ENCODE data around the gene KCTD1. TPM values are rescaled to one million over a fixed set of nuclear protein-coding genes. Genes with fewer than 3 reads are reported as not detected.

The KCTD1 gene
- total and polyA plus RNA-seq, 2 donors (not counting 1 experiment from before 2014, with no cell fraction given) = 2.3 to 5.0 TPM

GRCh38 chr18:26409091-26409490 is 139.3 kb downstream of the KCTD1 start:
- H3K4me3 Mint-ChIP-seq = no peak overlapping the region
- Histone ChIP-seq H3K4me1 (ENCODE audit: control insufficient read depth in 2 of 2, insufficient read depth in 2 of 2, low read length in 2 of 2) (no peaks in the 10 kb centered on the region), H3K27me3 (replicated peaks in 1 of 4; ENCODE audit: control extremely low read depth in 1 of 4, control insufficient read depth in 3 of 4, insufficient read depth in 4 of 4, low read length in 3 of 4) (no peaks in the 10 kb centered on the region), H3K4me3 (ENCODE audit: control extremely low read depth in 1 of 5, extremely low read depth in 1 of 5, insufficient read depth in 1 of 5, low read depth in 2 of 5, low read length in 4 of 5) (no peak overlapping the region), H3K27ac (ENCODE audit: low read length in 2 of 2) (no peak overlapping the region), H3K9ac (ENCODE audit: low read length) (no peak overlapping the region), H4K20me1 (ENCODE audit: control insufficient read depth, insufficient read depth, low read length, poor library complexity, severe bottlenecking) (no peaks in the 10 kb centered on the region), H3K4me2 (replicated peaks; ENCODE audit: low read depth, low read length, poor library complexity, severe bottlenecking) (no peak overlapping the region), H3K36me3 (replicated peaks in 1 of 2; ENCODE audit: control extremely low read depth in 1 of 2, control insufficient read depth in 1 of 2, extremely low read depth in 1 of 2, insufficient read depth in 2 of 2, low read length in 1 of 2) (no peaks in the 10 kb centered on the region), H3K9me3 (ENCODE audit: control extremely low read depth in 1 of 3, control insufficient read depth in 2 of 3, insufficient read depth in 1 of 3, low read length in 2 of 3) (no peaks in the 10 kb centered on the region), H2AFZ (ENCODE audit: insufficient read depth, low read depth, low read length, poor library complexity, severe bottlenecking) (no peak overlapping the region), H3K79me2 (ENCODE audit: control insufficient read depth, insufficient read depth, low read length) (no peaks in the 10 kb centered on the region)
- ChIA-PET CTCF (interaction anchor here (1.1 kb wide), 1 partner anchor 25 kb away, joined by 3 read pairs; no protein-coding TSS in a partner anchor), POLR2A (no interaction called here)
- no peaks in the 10 kb centered on the region for H3K9me3 Mint-ChIP-seq (ENCODE audit: insufficient read depth)
- TF ChIP-seq, protein P1, sequence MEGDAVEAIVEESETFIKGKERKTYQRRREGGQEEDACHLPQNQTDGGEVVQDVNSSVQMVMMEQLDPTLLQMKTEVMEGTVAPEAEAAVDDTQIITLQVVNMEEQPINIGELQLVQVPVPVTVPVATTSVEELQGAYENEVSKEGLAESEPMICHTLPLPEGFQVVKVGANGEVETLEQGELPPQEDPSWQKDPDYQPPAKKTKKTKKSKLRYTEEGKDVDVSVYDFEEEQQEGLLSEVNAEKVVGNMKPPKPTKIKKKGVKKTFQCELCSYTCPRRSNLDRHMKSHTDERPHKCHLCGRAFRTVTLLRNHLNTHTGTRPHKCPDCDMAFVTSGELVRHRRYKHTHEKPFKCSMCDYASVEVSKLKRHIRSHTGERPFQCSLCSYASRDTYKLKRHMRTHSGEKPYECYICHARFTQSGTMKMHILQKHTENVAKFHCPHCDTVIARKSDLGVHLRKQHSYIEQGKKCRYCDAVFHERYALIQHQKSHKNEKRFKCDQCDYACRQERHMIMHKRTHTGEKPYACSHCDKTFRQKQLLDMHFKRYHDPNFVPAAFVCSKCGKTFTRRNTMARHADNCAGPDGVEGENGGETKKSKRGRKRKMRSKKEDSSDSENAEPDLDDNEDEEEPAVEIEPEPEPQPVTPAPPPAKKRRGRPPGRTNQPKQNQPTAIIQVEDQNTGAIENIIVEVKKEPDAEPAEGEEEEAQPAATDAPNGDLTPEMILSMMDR (IDR thresholded peaks at IDR 0.05) = no peak
- TF ChIP-seq EZH2 (IDR thresholded peaks at IDR 0.05; ENCODE audit: borderline replicate concordance, insufficient read depth, low read depth, low read length, poor library complexity, severe bottlenecking) = no peak
- DNase-seq = no peak
- no peak overlapping the region for H3K27ac Mint-ChIP-seq
- no peak for ATAC-seq (ENCODE audit: low read depth)
- 86% methylated on average over 2 of the region's 4 CpGs for WGBS (ENCODE audit: insufficient coverage)
- H3K4me1 Mint-ChIP-seq = peaks cover 4% of the 10 kb centered on the region
- intact Hi-C loops (cut with micrococcal nuclease) = no loop called here
- no peaks in the 10 kb centered on the region for H3K27me3 Mint-ChIP-seq

- Mint-ChIP-seq H3K4me1 (peaks cover 4% of the 10 kb centered on the region), H3K4me3 (no peak overlapping the region)
These were observed 140.4 kb downstream of the KCTD1 start for GRCh38 chr18:26407736-26408601.

More at GRCh38 chr18:26407736-26408601, 140.4 kb downstream of the KCTD1 start:
- no peaks in the 10 kb centered on the region for H3K79me2 ChIP-seq (ENCODE audit: control insufficient read depth, insufficient read depth, low read length)
- H3K9me3 Mint-ChIP-seq (ENCODE audit: insufficient read depth) = no peaks in the 10 kb centered on the region
- DNase-seq (no peak), ATAC-seq (ENCODE audit: low read depth) (no peak)
- intact Hi-C loops (cut with micrococcal nuclease) = no loop called here
- H3K4me3 ChIP-seq (ENCODE audit: control extremely low read depth in 1 of 5, extremely low read depth in 1 of 5, insufficient read depth in 1 of 5, low read depth in 2 of 5, low read length in 4 of 5) = no peak overlapping the region
- no peak overlapping the region for H3K9ac ChIP-seq (ENCODE audit: low read length)
- no peak for TF ChIP-seq EZH2 (IDR thresholded peaks at IDR 0.05; ENCODE audit: borderline replicate concordance, insufficient read depth, low read depth, low read length, poor library complexity, severe bottlenecking)
- TF ChIP-seq, protein P1 (IDR thresholded peaks at IDR 0.05) = no peak
- H3K9me3 ChIP-seq (ENCODE audit: control extremely low read depth in 1 of 3, control insufficient read depth in 2 of 3, insufficient read depth in 1 of 3, low read length in 2 of 3) = no peaks in the 10 kb centered on the region
- 96% methylated on average over 12 of the region's 16 CpGs for WGBS (ENCODE audit: insufficient coverage)
- ChIA-PET POLR2A (no interaction called here), CTCF (interaction anchor here (0.7 to 1.1 kb wide), 2 partner anchors 24 to 852 kb away, joined by 3 read pairs; no protein-coding TSS in a partner anchor)
- H3K4me1 ChIP-seq (ENCODE audit: control insufficient read depth in 2 of 2, insufficient read depth in 2 of 2, low read length in 2 of 2) = no peaks in the 10 kb centered on the region
- no peak overlapping the region for H3K4me2 ChIP-seq (replicated peaks; ENCODE audit: low read depth, low read length, poor library complexity, severe bottlenecking)
- H2AFZ ChIP-seq (ENCODE audit: insufficient read depth, low read depth, low read length, poor library complexity, severe bottlenecking) = no peak overlapping the region
- no peaks in the 10 kb centered on the region for H3K27me3 Mint-ChIP-seq
- H4K20me1 ChIP-seq (ENCODE audit: control insufficient read depth, insufficient read depth, low read length, poor library complexity, severe bottlenecking) = no peaks in the 10 kb centered on the region
- no peak overlapping the region for H3K27ac ChIP-seq (ENCODE audit: low read length in 2 of 2)
- no peak overlapping the region for H3K27ac Mint-ChIP-seq
- no peaks in the 10 kb centered on the region for H3K27me3 ChIP-seq (replicated peaks in 1 of 4; ENCODE audit: control extremely low read depth in 1 of 4, control insufficient read depth in 3 of 4, insufficient read depth in 4 of 4, low read length in 3 of 4)
- no peaks in the 10 kb centered on the region for H3K36me3 ChIP-seq (replicated peaks in 1 of 2; ENCODE audit: control extremely low read depth in 1 of 2, control insufficient read depth in 1 of 2, extremely low read depth in 1 of 2, insufficient read depth in 2 of 2, low read length in 1 of 2)

All from B cell (primary cell).